HCT116 (cell line): ENCODE data around the gene DIP2B.

ENCODE experiments used
- CEBPB ChIP-seq: IDR thresholded peaks from 2 replicates; pipeline ENCODE4 v1.6.1; 2012; ENCODE audit warnings: low read depth
- EZH2 ChIP-seq: fragments of 200-600 bp; sonication (generic); IDR thresholded peaks from 2 replicates; pipeline ENCODE4 v1.6.1; 2017; ENCODE audit warnings: antibody characterized with exemption, mixed run types

DNA sequence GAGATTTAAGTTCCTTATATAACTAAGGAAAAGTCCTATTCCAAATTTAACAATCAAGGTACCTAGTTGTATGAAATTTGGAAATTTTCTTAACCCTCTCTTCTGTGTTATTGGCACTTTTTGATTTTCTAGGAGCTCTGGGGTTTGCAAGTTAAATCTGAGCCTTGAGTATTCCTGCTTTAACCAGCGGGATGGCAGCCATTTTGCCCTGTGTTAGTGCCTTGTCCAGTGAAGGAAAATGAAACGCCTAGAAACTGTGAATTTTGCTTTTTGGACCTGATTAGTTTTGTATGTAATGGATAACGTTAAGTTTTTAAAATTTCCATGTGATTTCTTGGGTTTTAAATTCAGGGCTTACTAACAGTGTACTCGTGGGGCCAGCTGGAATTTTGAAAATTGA is 45.1 kb downstream of the DIP2B start:
- TF ChIP-seq EZH2 (no peak), CEBPB (no peak)
